ENCODE results near the gene TRIOBP.

The TRIOBP gene

GRCh38 chr22:37734964-37735451 is 38.2 kb downstream of the TRIOBP start:
- Mint-ChIP-seq H3K36me3 (ENCODE audit: low read depth) (peaks cover 3% of the 10 kb centered on the region), H3K27ac (no peak overlapping the region), H3K4me3 (no peak overlapping the region), H3K27me3 (ENCODE audit: low read depth, poor library complexity) (peaks cover 4% of the 10 kb centered on the region), H3K9me3 (no peaks in the 10 kb centered on the region), H3K4me1 (peaks cover 63% of the 10 kb centered on the region)
- peak; percentile 53 for TF ChIP-seq CTCF (IDR thresholded peaks at IDR 0.05)
- peak; percentile 72 for DNase-seq

GRCh38 chr22:37739035-37739434 is 42.2 kb downstream of the TRIOBP start:
- peaks cover 3% of the 10 kb centered on the region for H3K27me3 Mint-ChIP-seq (ENCODE audit: low read depth, poor library complexity)
- DNase-seq = no peak
- TF ChIP-seq CTCF (IDR thresholded peaks at IDR 0.05) = no peak
- H3K4me1 Mint-ChIP-seq = peaks cover 63% of the 10 kb centered on the region
- H3K9me3 Mint-ChIP-seq = no peaks in the 10 kb centered on the region
- H3K4me3 Mint-ChIP-seq = no peak overlapping the region
- H3K36me3 Mint-ChIP-seq (ENCODE audit: low read depth) = no peaks in the 10 kb centered on the region
- H3K27ac Mint-ChIP-seq = peak overlapping the region; percentile 84

GRCh38 chr22:37739611-37740049 is 42.8 kb downstream of the TRIOBP start:
- no peaks in the 10 kb centered on the region for H3K27me3 Mint-ChIP-seq (ENCODE audit: low read depth, poor library complexity)
- no peak for DNase-seq
- no peaks in the 10 kb centered on the region for H3K36me3 Mint-ChIP-seq (ENCODE audit: low read depth)
- peaks cover 64% of the 10 kb centered on the region for H3K4me1 Mint-ChIP-seq
- no peak overlapping the region for H3K4me3 Mint-ChIP-seq
- no peaks in the 10 kb centered on the region for H3K9me3 Mint-ChIP-seq
- peak overlapping the region; percentile 29 for H3K27ac Mint-ChIP-seq
- TF ChIP-seq CTCF (IDR thresholded peaks at IDR 0.05) = no peak

GRCh38 chr22:37740455-37741311 is 43.8 kb downstream of the TRIOBP start:
- Mint-ChIP-seq H3K9me3 (no peaks in the 10 kb centered on the region), H3K4me3 (no peak overlapping the region), H3K36me3 (ENCODE audit: low read depth) (no peaks in the 10 kb centered on the region), H3K4me1 (peaks cover 66% of the 10 kb centered on the region), H3K27ac (peak overlapping the region; percentile 77), H3K27me3 (ENCODE audit: low read depth, poor library complexity) (peaks cover 2% of the 10 kb centered on the region)
- DNase-seq = no peak
- no peak for TF ChIP-seq CTCF (IDR thresholded peaks at IDR 0.05)

- Mint-ChIP-seq H3K4me1 (peaks cover 66% of the 10 kb centered on the region), H3K4me3 (no peak overlapping the region), H3K9me3 (no peaks in the 10 kb centered on the region), H3K27me3 (ENCODE audit: low read depth, poor library complexity) (peaks cover 2% of the 10 kb centered on the region), H3K36me3 (ENCODE audit: low read depth) (no peaks in the 10 kb centered on the region), H3K27ac (peak overlapping the region; percentile 77)
- DNase-seq = no peak
- TF ChIP-seq CTCF (IDR thresholded peaks at IDR 0.05) = no peak
Measured at GRCh38 chr22:37741312-37741795, 44.5 kb downstream of the TRIOBP start.

All from nephron progenitor cell (in vitro differentiated cells).